KMS-11 (cell line): ENCODE data around the gene EFHC1.

ENCODE experiments used
- H2AFZ ChIP-seq: fragments of 200-600 bp; sonication (generic); 2 replicates; pipeline ENCODE4 v1.6.1; 2016; ENCODE audit warnings: antibody characterized with exemption, mixed run types, low read depth
- H3K27ac ChIP-seq: fragments of 200-600 bp; sonication (generic); 2 replicates; pipeline ENCODE4 v1.6.1; 2016; ENCODE audit warnings: mild to moderate bottlenecking, mixed run types
- H3K27me3 ChIP-seq: fragments of 200-600 bp; sonication (generic); 2 replicates; pipeline ENCODE4 v1.6.1; 2017; ENCODE audit warnings: mild to moderate bottlenecking, low read depth, mixed run types, moderate library complexity; ENCODE audit not compliant: insufficient read depth
- H3K36me3 ChIP-seq: fragments of 200-600 bp; sonication (generic); 2 replicates; pipeline ENCODE4 v1.6.1; 2017; ENCODE audit warnings: mild to moderate bottlenecking, mixed run types; ENCODE audit not compliant: insufficient read depth
- H3K4me1 ChIP-seq: fragments of 200-600 bp; sonication (generic); 2 replicates; pipeline ENCODE4 v1.6.1; 2016; ENCODE audit warnings: mild to moderate bottlenecking, low read depth, mixed run types; ENCODE audit not compliant: poor library complexity, severe bottlenecking
- H3K4me2 ChIP-seq: fragments of 200-600 bp; sonication (generic); 2 replicates; pipeline ENCODE4 v1.7.0; 2016; ENCODE audit warnings: mild to moderate bottlenecking, mixed run types
- H3K4me3 ChIP-seq: fragments of 200-600 bp; sonication (generic); IDR thresholded peaks from 2 replicates; pipeline ENCODE4 v1.6.1; 2017; ENCODE audit warnings: low read depth, low read length, mixed read lengths; ENCODE audit not compliant: insufficient read depth
- H3K79me2 ChIP-seq: fragments of 200-600 bp; sonication (generic); 2 replicates; pipeline ENCODE4 v1.6.1; 2016; ENCODE audit warnings: low read depth, mixed run types; ENCODE audit not compliant: insufficient read depth
- H3K9ac ChIP-seq: fragments of 200-600 bp; sonication (generic); 2 replicates; pipeline ENCODE4 v1.6.1; 2016; ENCODE audit warnings: mild to moderate bottlenecking, mixed run types
- H4K20me1 ChIP-seq: fragments of 200-600 bp; sonication (generic); 2 replicates; pipeline ENCODE4 v1.6.1; 2016; ENCODE audit warnings: mild to moderate bottlenecking, mixed run types; ENCODE audit not compliant: insufficient read depth
- CTCF ChIP-seq: fragments of 200-600 bp; sonication (generic); conservative IDR thresholded peaks from 2 replicates; pipeline ENCODE4 v1.6.1; 2017; ENCODE audit warnings: low read depth, mild to moderate bottlenecking, antibody characterized with exemption, low read length, moderate library complexity, mixed read lengths

The EFHC1 gene

GRCh38 chr6:52393780-52394179 is 26.4 kb upstream of the EFHC1 start:
- TF ChIP-seq CTCF = no peak
- no peak overlapping the region for H2AFZ ChIP-seq
- H3K4me2 ChIP-seq = peak overlapping the region; percentile 19; the same call in 1 of the 2 replicates
- H4K20me1 ChIP-seq = no peaks in the 10 kb centered on the region
- no peak overlapping the region for H3K4me3 ChIP-seq
- H3K36me3 ChIP-seq = no peaks in the 10 kb centered on the region
- H3K4me1 ChIP-seq = peaks cover 76% of the 10 kb centered on the region
- H3K27ac ChIP-seq = no peak overlapping the region
- H3K79me2 ChIP-seq = no peaks in the 10 kb centered on the region
- H3K27me3 ChIP-seq = no peaks in the 10 kb centered on the region
- no peak overlapping the region for H3K9ac ChIP-seq

GRCh38 chr6:52394251-52394666 is 25.9 kb upstream of the EFHC1 start:
- Histone ChIP-seq H3K4me2 (peak overlapping the region; percentile 19), H3K27me3 (no peaks in the 10 kb centered on the region), H4K20me1 (no peaks in the 10 kb centered on the region), H3K4me3 (no peak overlapping the region), H3K4me1 (peaks cover 76% of the 10 kb centered on the region), H3K79me2 (no peaks in the 10 kb centered on the region), H3K9ac (no peak overlapping the region), H2AFZ (no peak overlapping the region), H3K27ac (no peak overlapping the region), H3K36me3 (no peaks in the 10 kb centered on the region)
- TF ChIP-seq CTCF = no peak

- H3K79me2 ChIP-seq = no peaks in the 10 kb centered on the region
- H3K4me3 ChIP-seq = no peak overlapping the region
- no peak overlapping the region for H3K9ac ChIP-seq
- H2AFZ ChIP-seq = no peak overlapping the region
- no peak for TF ChIP-seq CTCF
- no peaks in the 10 kb centered on the region for H4K20me1 ChIP-seq
- H3K27ac ChIP-seq = no peak overlapping the region
- H3K4me2 ChIP-seq = no peak overlapping the region
- no peaks in the 10 kb centered on the region for H3K27me3 ChIP-seq
- peaks cover 71% of the 10 kb centered on the region for H3K4me1 ChIP-seq
- no peaks in the 10 kb centered on the region for H3K36me3 ChIP-seq
Measured at GRCh38 chr6:52395969-52396368, 24.2 kb upstream of the EFHC1 start.

GRCh38 chr6:52399511-52400312 is 20.4 kb upstream of the EFHC1 start:
- Histone ChIP-seq H3K79me2 (no peaks in the 10 kb centered on the region), H4K20me1 (no peaks in the 10 kb centered on the region), H3K9ac (no peak overlapping the region), H3K4me3 (no peak overlapping the region), H3K4me1 (peaks cover 42% of the 10 kb centered on the region), H3K27ac (no peak overlapping the region), H2AFZ (no peak overlapping the region), H3K27me3 (no peaks in the 10 kb centered on the region), H3K4me2 (peak overlapping the region; percentile 6; the same call in 1 of the 2 replicates), H3K36me3 (no peaks in the 10 kb centered on the region)
- TF ChIP-seq CTCF = peak; percentile 93
